ENCODE measurements around the gene ZNF292.
A peak's percentile ranks its signal among the peaks of the same experiment; 100 is the strongest.
"Not testable (repeated sequence)": the region's sequence is repeated elsewhere in the genome, so short reads cannot be mapped to it uniquely, and the experiment has no call there.

Gene ZNF292

DNA sequence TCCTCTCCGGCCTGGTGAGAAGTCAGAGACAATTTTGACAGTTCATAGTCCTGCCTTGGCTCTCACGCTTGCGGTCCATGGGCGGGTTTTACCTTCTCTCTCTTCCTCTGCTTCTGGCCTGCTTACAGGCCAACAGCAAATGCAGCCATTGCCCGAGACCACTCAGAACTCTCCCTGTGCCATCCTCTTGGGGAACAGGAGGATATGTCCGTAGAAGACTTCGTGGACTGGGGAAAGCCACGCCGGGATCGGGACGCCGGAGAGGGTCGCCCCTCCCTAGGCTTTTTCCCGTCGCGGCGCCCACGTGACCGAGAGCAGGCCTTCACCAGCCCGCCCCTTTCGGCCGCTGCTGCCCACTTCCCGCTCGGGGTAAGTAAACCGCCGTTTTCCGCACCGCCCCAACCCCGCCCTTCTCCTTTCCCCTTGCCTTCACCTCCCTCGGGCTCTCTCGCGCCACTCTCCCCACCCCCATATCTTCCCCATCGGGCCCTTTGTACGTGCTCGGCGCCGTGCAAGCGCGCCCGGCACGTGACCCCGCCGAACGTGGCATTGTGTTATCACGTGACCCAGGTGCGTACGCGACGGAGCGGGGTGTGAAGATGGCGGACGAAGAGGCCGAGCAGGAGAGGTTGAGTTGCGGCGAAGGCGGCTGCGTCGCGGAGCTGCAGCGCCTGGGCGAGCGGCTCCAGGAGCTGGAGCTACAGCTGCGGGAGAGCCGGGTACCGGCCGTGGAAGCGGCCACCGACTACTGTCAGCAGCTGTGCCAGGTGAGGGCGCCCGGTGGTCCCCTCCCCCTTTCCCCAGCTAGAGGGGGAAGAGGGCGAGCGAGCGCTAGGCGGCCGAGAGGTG lies at the start of gene ZNF292:
TSS of gene ZNF292 (plus strand) at position 573 of the 849 bp plus-strand sequence. CDS start at position 600, 27 bp downstream.
- peak; percentile 99 for DNase-seq
- Mint-ChIP-seq H3K4me1 (peaks cover 51% of the 10 kb centered on the region), H3K36me3 (peaks cover 18% of the 10 kb centered on the region), H3K27me3 (peaks cover 12% of the 10 kb centered on the region), H3K9me3 (no peaks in the 10 kb centered on the region), H3K27ac (peak within 1 kb of the TSS; percentile 97), H3K4me3 (peak within 1 kb of the TSS; percentile 84)
- CTCF ChIA-PET, result interaction anchor here (2.1 kb wide), 1 partner anchor 15 kb away, joined by 9 read pairs; no protein-coding TSS in a partner anchor

DNA sequence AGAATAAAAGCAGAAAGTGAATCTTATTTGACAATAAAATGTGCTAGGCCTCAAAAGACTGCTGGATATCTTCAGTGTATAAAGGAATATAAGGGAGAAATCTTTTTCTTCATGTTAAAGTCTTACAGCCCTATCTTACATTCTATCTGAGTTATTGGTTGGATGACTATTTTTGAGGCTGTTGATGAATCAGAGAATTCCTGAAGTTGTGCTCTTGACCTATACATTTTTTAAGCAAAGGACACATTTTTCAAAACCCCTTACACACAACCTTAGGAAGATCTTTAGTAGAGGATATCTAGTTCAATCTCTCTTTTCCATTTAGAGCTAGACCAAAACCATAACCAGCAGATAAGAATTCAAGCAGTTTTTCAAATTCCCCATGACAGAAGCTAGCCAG lies 49.5 kb upstream of the ZNF292 start:
- CTCF ChIA-PET, result no interaction called here
- Mint-ChIP-seq H3K4me3 (no peak overlapping the region), H3K27me3 (peaks cover 5% of the 10 kb centered on the region), H3K4me1 (no peaks in the 10 kb centered on the region), H3K9me3 (no peaks in the 10 kb centered on the region), H3K36me3 (no peaks in the 10 kb centered on the region), H3K27ac (no peak overlapping the region)
- no peak for DNase-seq

- Mint-ChIP-seq H3K4me3 (no peak overlapping the region), H3K36me3 (no peaks in the 10 kb centered on the region), H3K4me1 (no peaks in the 10 kb centered on the region), H3K27me3 (peaks cover 3% of the 10 kb centered on the region), H3K9me3 (no peaks in the 10 kb centered on the region), H3K27ac (no peak overlapping the region)
- CTCF ChIA-PET, result no interaction called here
- DNase-seq, result no peak
Measured at GRCh38 chr6:87110636-87111035, 44.7 kb upstream of the ZNF292 start.

DNA sequence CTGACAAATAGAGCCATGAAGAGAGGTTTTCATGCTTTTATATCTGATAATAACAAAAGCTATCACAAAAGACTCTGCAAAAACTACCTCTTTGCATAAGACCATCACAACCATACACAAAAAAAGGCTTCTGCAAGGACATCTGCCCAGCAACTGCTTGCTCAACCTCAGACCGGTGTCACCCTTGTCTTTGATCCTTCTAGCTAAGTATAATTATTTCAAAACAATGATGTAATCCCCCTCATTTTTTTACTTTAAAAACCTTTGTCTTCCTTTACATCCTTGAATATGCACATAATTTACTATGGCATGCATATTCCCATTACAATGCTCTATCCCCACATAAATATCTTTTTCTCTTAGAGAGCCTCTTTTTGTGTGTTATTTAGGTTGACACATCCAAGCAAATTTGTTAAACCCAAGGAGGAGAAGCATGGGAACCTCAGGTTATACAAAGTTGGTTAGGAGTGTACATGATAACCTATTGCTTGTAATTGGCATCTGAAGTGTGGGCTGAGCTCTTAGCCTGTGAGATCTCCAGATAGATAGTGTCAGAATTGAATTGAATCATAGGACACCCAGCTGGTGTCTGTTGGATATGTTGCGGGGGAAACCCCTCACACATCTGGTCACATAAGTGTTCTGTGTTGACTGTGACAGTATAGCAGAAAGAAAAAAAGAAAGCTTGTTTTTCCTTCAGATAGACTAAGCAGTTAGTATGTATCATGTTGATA lies 39.8 kb upstream of the ZNF292 start:
- CTCF ChIA-PET, result interaction anchor here (1.0 kb wide), 1 partner anchor 35 kb away, joined by 3 read pairs; no protein-coding TSS in a partner anchor
- peaks cover 3% of the 10 kb centered on the region for H3K27me3 Mint-ChIP-seq
- no peaks in the 10 kb centered on the region for H3K4me1 Mint-ChIP-seq
- H3K36me3 Mint-ChIP-seq, result no peaks in the 10 kb centered on the region
- DNase-seq, result no peak
- no peak overlapping the region for H3K27ac Mint-ChIP-seq
- H3K4me3 Mint-ChIP-seq, result no peak overlapping the region
- H3K9me3 Mint-ChIP-seq, result no peaks in the 10 kb centered on the region

GRCh38 chr6:87116922-87117321 lies 38.4 kb upstream of the ZNF292 start:
- H3K9me3 Mint-ChIP-seq, result no peaks in the 10 kb centered on the region

DNA sequence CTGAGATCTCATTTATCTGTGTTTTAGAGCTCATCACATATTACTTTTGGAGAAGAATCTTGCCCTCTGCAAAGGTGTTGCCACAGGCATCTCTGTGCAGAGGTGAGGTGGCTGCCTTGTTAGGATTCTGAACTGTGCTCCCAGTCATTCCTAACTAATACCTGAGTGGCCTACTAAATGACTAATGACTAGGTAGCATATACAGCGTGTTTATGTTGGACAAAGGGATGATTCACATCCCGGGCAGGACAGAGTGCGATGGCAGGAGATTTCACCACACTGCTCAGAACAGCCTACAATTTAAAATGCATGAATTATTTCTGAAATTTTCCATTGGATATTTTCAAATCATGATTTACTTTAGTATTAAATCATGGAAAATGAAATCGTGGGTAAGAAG lies 37.3 kb upstream of the ZNF292 start:
- no peak for DNase-seq
- peaks cover 7% of the 10 kb centered on the region for H3K27me3 Mint-ChIP-seq
- no peak overlapping the region for H3K27ac Mint-ChIP-seq
- CTCF ChIA-PET, result no interaction called here
- H3K4me3 Mint-ChIP-seq, result no peak overlapping the region
- peaks cover 2% of the 10 kb centered on the region for H3K9me3 Mint-ChIP-seq
- H3K4me1 Mint-ChIP-seq, result no peaks in the 10 kb centered on the region
- H3K36me3 Mint-ChIP-seq, result no peaks in the 10 kb centered on the region

More at GRCh38 chr6:87116922-87117321, 38.4 kb upstream of the ZNF292 start:
- Mint-ChIP-seq H3K4me3 (no peak overlapping the region), H3K4me1 (no peaks in the 10 kb centered on the region), H3K27ac (no peak overlapping the region), H3K36me3 (no peaks in the 10 kb centered on the region), H3K27me3 (peaks cover 5% of the 10 kb centered on the region)
- CTCF ChIA-PET, result no interaction called here
- DNase-seq, result no peak

GRCh38 chr6:87122477-87122876 lies 32.9 kb upstream of the ZNF292 start:
- Mint-ChIP-seq H3K4me3 (no peak overlapping the region), H3K27me3 (peaks cover 12% of the 10 kb centered on the region), H3K36me3 (no peaks in the 10 kb centered on the region), H3K27ac (no peak overlapping the region), H3K9me3 (peaks cover 2% of the 10 kb centered on the region), H3K4me1 (no peaks in the 10 kb centered on the region)
- no peak for DNase-seq
- CTCF ChIA-PET, result no interaction called here

- Mint-ChIP-seq H3K4me3 (no peak overlapping the region), H3K9me3 (peaks cover 2% of the 10 kb centered on the region), H3K36me3 (no peaks in the 10 kb centered on the region), H3K4me1 (no peaks in the 10 kb centered on the region), H3K27ac (no peak overlapping the region), H3K27me3 (peaks cover 12% of the 10 kb centered on the region)
- DNase-seq, result no peak
- CTCF ChIA-PET, result no interaction called here
Measured at GRCh38 chr6:87124074-87124473, 31.3 kb upstream of the ZNF292 start.

DNA sequence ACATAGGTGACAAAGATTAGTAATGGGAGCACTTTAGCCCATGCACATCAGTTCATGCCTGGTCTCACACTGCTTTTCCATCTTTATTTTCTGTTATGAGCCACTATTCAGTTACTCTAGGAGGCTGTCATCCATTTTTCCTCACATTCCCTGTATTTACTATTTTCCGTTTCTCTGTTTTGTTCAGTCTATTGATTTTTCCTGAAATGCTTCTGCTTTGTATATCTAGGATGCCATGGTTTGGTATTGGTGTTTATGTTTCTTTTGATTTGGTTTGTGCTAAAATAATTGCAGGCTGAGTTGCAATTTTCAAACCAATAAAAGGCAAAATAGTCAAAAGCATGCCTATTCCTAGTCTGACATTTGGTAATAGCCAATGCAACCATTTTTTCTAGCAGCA lies 28.9 kb upstream of the ZNF292 start:
- Mint-ChIP-seq H3K9me3 (peaks cover 2% of the 10 kb centered on the region), H3K4me1 (no peaks in the 10 kb centered on the region), H3K27me3 (peaks cover 12% of the 10 kb centered on the region), H3K4me3 (no peak overlapping the region), H3K36me3 (no peaks in the 10 kb centered on the region), H3K27ac (no peak overlapping the region)
- CTCF ChIA-PET, result no interaction called here
- DNase-seq, result no peak

GRCh38 chr6:87127737-87128136 lies 27.6 kb upstream of the ZNF292 start:
- Mint-ChIP-seq H3K4me1 (no peaks in the 10 kb centered on the region), H3K4me3 (no peak overlapping the region), H3K27ac (no peak overlapping the region), H3K36me3 (no peaks in the 10 kb centered on the region), H3K27me3 (peaks cover 5% of the 10 kb centered on the region), H3K9me3 (no peaks in the 10 kb centered on the region)
- CTCF ChIA-PET, result no interaction called here
- DNase-seq, result no peak

DNA sequence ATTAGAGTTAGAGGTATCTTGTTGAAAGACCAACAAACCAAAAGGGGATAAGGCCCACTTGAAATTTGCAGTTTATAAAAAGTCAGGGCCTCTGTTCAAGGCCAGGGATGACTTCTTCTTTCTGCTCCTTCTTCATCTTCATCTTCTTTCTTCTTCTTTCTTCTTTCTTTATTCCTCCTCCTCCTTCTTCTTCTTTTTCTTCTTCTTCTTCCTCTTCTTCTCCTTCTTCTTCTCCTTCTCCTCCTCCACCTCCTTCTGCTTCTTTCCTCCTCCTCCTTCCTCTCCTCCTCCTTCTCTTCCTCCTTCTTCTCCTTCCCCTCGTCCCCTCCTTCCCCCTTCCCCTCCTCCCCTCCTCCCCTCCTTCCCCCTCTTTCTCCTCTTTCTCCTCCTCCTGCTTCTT lies 18.4 kb upstream of the ZNF292 start:
- H3K4me1 Mint-ChIP-seq, result peaks cover 2% of the 10 kb centered on the region
- no peaks in the 10 kb centered on the region for H3K9me3 Mint-ChIP-seq
- DNase-seq, result no peak
- CTCF ChIA-PET, result no interaction called here
- no peak overlapping the region for H3K27ac Mint-ChIP-seq
- H3K36me3 Mint-ChIP-seq, result no peaks in the 10 kb centered on the region
- H3K4me3 Mint-ChIP-seq, result no peak overlapping the region
- peaks cover 11% of the 10 kb centered on the region for H3K27me3 Mint-ChIP-seq

DNA sequence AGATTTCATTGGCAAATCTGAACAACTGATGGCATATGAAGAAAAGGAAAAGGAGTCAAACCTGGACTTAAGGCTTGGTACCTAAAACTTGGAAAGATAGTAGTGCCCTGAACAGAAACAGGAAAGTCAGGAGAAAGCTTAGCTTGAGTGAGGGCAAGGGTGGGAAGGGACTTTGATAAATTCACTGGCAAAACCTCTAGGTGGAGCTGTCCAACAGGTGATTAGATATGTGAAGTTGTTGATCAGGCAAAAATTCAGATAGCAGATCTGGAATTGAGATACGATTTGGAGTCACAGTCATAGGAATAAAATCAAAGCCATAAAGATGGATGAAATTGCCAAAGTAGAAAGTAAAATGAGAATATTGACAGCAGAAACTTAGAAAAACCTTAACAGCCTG lies 16.1 kb upstream of the ZNF292 start:
- no peak overlapping the region for H3K4me3 Mint-ChIP-seq
- CTCF ChIA-PET, result interaction anchor here (0.6 to 3.0 kb wide), 13 partner anchors 10 to 430 kb away, joined by 3 to 9 read pairs (median 4); partner anchors contain the start of genes SMIM8 and ZNF292
- no peaks in the 10 kb centered on the region for H3K9me3 Mint-ChIP-seq
- H3K4me1 Mint-ChIP-seq, result peaks cover 2% of the 10 kb centered on the region
- H3K36me3 Mint-ChIP-seq, result no peaks in the 10 kb centered on the region
- DNase-seq, result peak; percentile 51
- H3K27ac Mint-ChIP-seq, result no peak overlapping the region
- H3K27me3 Mint-ChIP-seq, result peaks cover 26% of the 10 kb centered on the region

GRCh38 chr6:87139927-87140326 lies 15.4 kb upstream of the ZNF292 start:
- not testable (repeated sequence) for H3K9me3 Mint-ChIP-seq, DNase-seq, H3K4me1 Mint-ChIP-seq, H3K4me3 Mint-ChIP-seq, H3K36me3 Mint-ChIP-seq, H3K27ac Mint-ChIP-seq
- CTCF ChIA-PET, result interaction anchor here (0.9 to 3.0 kb wide), 12 partner anchors 9 to 1731 kb away, joined by 3 to 9 read pairs (median 4); partner anchors contain the start of genes SMIM8 and ZNF292
- H3K27me3 Mint-ChIP-seq, result peaks cover 28% of the 10 kb centered on the region

DNA sequence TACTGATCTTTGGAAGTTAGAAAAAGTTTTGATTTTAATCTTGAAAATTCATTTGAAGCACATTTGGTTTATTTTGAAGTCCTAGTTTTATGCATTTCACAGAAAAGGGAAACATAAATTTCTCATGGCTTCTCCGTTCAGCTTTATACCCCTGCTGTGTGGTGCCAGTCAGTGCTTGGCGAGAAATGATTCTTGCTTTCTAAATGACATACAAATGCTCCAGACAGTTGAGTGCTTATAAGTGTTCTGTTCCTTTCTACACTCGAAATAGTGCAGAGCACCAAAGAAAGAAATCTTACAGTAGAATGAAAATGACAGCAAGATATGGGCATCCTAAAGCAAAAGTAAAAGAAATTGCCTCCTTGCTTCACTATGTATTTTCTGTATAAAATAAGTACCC lies 9.0 kb upstream of the ZNF292 start:
- Mint-ChIP-seq H3K27ac (no peak overlapping the region), H3K9me3 (peaks cover 2% of the 10 kb centered on the region), H3K36me3 (no peaks in the 10 kb centered on the region), H3K27me3 (peaks cover 28% of the 10 kb centered on the region), H3K4me1 (peaks cover 3% of the 10 kb centered on the region), H3K4me3 (no peak overlapping the region)
- no peak for DNase-seq
- CTCF ChIA-PET, result no interaction called here

GRCh38 chr6:87150406-87150805 lies 5.0 kb upstream of the ZNF292 start:
- CTCF ChIA-PET, result no interaction called here
- H3K27me3 Mint-ChIP-seq, result peaks cover 15% of the 10 kb centered on the region
- H3K36me3 Mint-ChIP-seq, result peaks cover 1% of the 10 kb centered on the region
- no peaks in the 10 kb centered on the region for H3K9me3 Mint-ChIP-seq
- no peak overlapping the region for H3K27ac Mint-ChIP-seq
- H3K4me1 Mint-ChIP-seq, result peaks cover 31% of the 10 kb centered on the region
- DNase-seq, result no peak
- H3K4me3 Mint-ChIP-seq, result no peak overlapping the region

Measured in activated naive CD4-positive, alpha-beta T cell treated with anti-CD3 and anti-CD28 coated beads, Interleukin-2, amount 10 ng/mL, durations not matched to agents 7 days and 5 days (primary cell).